Motor neuron (in vitro differentiated cells): ENCODE data around the gene SLC4A2. TPM values are rescaled to one million over a fixed set of nuclear protein-coding genes. Genes with fewer than 3 reads are reported as not detected.

Experiments used
- ATAC-seq, 8 experiments: fragments of 200-7000 bp; cut with Tn5 transposase; replicated peaks in 6 of 8; 2 replicates each; pipeline ENCODE4 v1.8.0; 2021; ENCODE audit warnings: mild to moderate bottlenecking in 8 of 8, moderate library complexity in 8 of 8
- H3K27ac ChIP-seq, 2 donors: fragments of 250-450 bp; sonication (Bioruptor Pico); 2 replicates each; pipeline ENCODE4 v1.9.0; 2021; ENCODE audit warnings: antibody characterized with exemption in 2 of 2, mild to moderate bottlenecking in 2 of 2, moderate library complexity in 1 of 2
- H3K4me1 ChIP-seq, 2 donors: fragments of 250-450 bp; sonication (Bioruptor Pico); replicated peaks in 1 of 2; 2 replicates each; pipeline ENCODE4 v1.6.1; 2021; ENCODE audit warnings: antibody characterized with exemption in 2 of 2, mild to moderate bottlenecking in 2 of 2, moderate library complexity in 1 of 2
- H3K4me3 ChIP-seq, 5 donors: fragments of 250-450 bp; sonication (Bioruptor Pico); 2 replicates each; pipeline ENCODE4 v1.9.0; 2021; ENCODE audit warnings: antibody characterized with exemption in 5 of 5, mild to moderate bottlenecking in 5 of 5, moderate library complexity in 4 of 5
- WGBS, 10 experiments: fragments of 450-650 bp; shearing (Covaris generic); methylation state at CpG; one replicate each; pipeline ENCODE4 v1.0.0; 2022; 5-methylcytosine and 5-hydroxymethylcytosine counted together
- in situ Hi-C, 9 experiments: fragments of 400-800 bp; cut with MboI; loops; one replicate each; pipeline ENCODE4 v1.15.0; 2021; ENCODE audit warnings: low sequenced_read_pairs in 9 of 9, low pct_unique_long_range_greater_than_20kb in 2 of 9; ENCODE audit not compliant: unreplicated experiment in 9 of 9
- total RNA-seq, 8 experiments: library from RNA; unstranded; fragments of 300-600 nt; gene quantifications; 2 replicates each; pipeline versions ENCODE4 v1.2.3 to v1.2.4, GENCODE V29; 2022

Gene SLC4A2
- total RNA-seq, 8 experiments from 2014 or later: 17.1 to 165 (median 45.8) TPM

GRCh38 chr7:151028131-151028947 is 31.1 kb upstream of the SLC4A2 start, which contains the start of gene ABCB8:
TSS of gene ABCB8 (plus strand) at chr7:151028450. CDS start at chr7:151028516, 66 bp downstream.
- in situ Hi-C loops: no loop called here
- ATAC-seq: peak; percentile 86 to 95 (median 92)
- peak within 1 kb of the TSS; percentile 77 to 99 (median 89) for H3K4me3 ChIP-seq
- peaks cover 9 to 11% of the 10 kb centered on the region in 2 donors for H3K4me1 ChIP-seq
- 0 to 20% (median 1%) methylated on average over 1 to 22 of the region's 53 CpGs; no CpG with 5 or more reads in 2 of the 10 experiments for WGBS, 10 experiments
- H3K27ac ChIP-seq: peak within 1 kb of the TSS; percentile 86 to 87

GRCh38 chr7:151028948-151029501 is 30.4 kb upstream of the SLC4A2 start:
- in situ Hi-C loops: no loop called here
- ATAC-seq: peak in 2 of 8 experiments; percentile 1 to 3
- WGBS, 10 experiments: 0 to 91% (median 48%) methylated on average over 1 to 17 of the region's 17 CpGs
- Histone ChIP-seq H3K4me3 (peak overlapping the region; percentile 77 to 99 (median 89)), H3K27ac (peak overlapping the region; percentile 86 to 87), H3K4me1 (peaks cover 9 to 11% of the 10 kb centered on the region in 2 donors)

GRCh38 chr7:151031011-151031410 is 28.4 kb upstream of the SLC4A2 start:
- in situ Hi-C loops: no loop called here
- no peak overlapping the region for H3K4me3 ChIP-seq
- 67 to 100% (median 94%) methylated on average over 2 to 4 of the region's 4 CpGs; no CpG with 5 or more reads in 1 of the 10 experiments for WGBS, 10 experiments

GRCh38 chr7:151032936-151033863 is 26.2 kb upstream of the SLC4A2 start:
- Histone ChIP-seq H3K4me1 (peaks cover 4 to 6% of the 10 kb centered on the region in 2 donors), H3K4me3 (no peak overlapping the region), H3K27ac (no peak overlapping the region)
- 75 to 100% (median 90%) methylated on average over 1 to 6 of the region's 17 CpGs; no CpG with 5 or more reads in 3 of the 10 experiments for WGBS, 10 experiments
- no peak for ATAC-seq
- in situ Hi-C loops: no loop called here

More at GRCh38 chr7:151031011-151031410, 28.4 kb upstream of the SLC4A2 start:
- no peak overlapping the region for H3K27ac ChIP-seq
- H3K4me1 ChIP-seq: peaks cover 9 to 11% of the 10 kb centered on the region in 2 donors
- no peak for ATAC-seq

GRCh38 chr7:151033864-151034249 is 25.5 kb upstream of the SLC4A2 start:
- no peak for ATAC-seq
- WGBS, 10 experiments: 40 to 100% (median 80%) methylated on average over 1 to 2 of the region's 5 CpGs; no CpG with 5 or more reads in 6 of the 10 experiments
- in situ Hi-C loops: no loop called here
- peaks cover 4 to 9% of the 10 kb centered on the region in 2 donors for H3K4me1 ChIP-seq
- H3K4me3 ChIP-seq: no peak overlapping the region
- H3K27ac ChIP-seq: no peak overlapping the region

GRCh38 chr7:151034312-151035025 is 24.9 kb upstream of the SLC4A2 start:
- Histone ChIP-seq H3K4me3 (no peak overlapping the region), H3K4me1 (peaks cover 0 to 11% of the 10 kb centered on the region in 2 donors), H3K27ac (no peak overlapping the region)
- ATAC-seq: no peak
- 80 to 100% (median 88%) methylated on average over 1 to 12 of the region's 21 CpGs; no CpG with 5 or more reads in 3 of the 10 experiments for WGBS, 10 experiments
- in situ Hi-C loops: no loop called here

GRCh38 chr7:151035026-151035717 is 24.2 kb upstream of the SLC4A2 start:
- Histone ChIP-seq H3K4me3 (no peak overlapping the region), H3K4me1 (peaks cover 0 to 13% of the 10 kb centered on the region in 2 donors), H3K27ac (no peak overlapping the region)
- in situ Hi-C loops: no loop called here
- ATAC-seq: no peak
- 60 to 100% (median 83%) methylated on average over 1 to 3 of the region's 21 CpGs; no CpG with 5 or more reads in 5 of the 10 experiments for WGBS, 10 experiments

- WGBS, 10 experiments: 85 to 90% methylated on average over 2 to 9 of the region's 17 CpGs; no CpG with 5 or more reads in 8 of the 10 experiments
- Histone ChIP-seq H3K4me1 (peaks cover 0 to 13% of the 10 kb centered on the region in 2 donors), H3K27ac (no peak overlapping the region), H3K4me3 (no peak overlapping the region)
- in situ Hi-C loops: no loop called here
- no peak for ATAC-seq
Measured at GRCh38 chr7:151035902-151036301, 23.5 kb upstream of the SLC4A2 start.

GRCh38 chr7:151038951-151039849 is 20.2 kb upstream of the SLC4A2 start:
- H3K4me1 ChIP-seq: peaks cover 0 to 13% of the 10 kb centered on the region in 2 donors
- WGBS, 10 experiments: 0 to 80% (median 48%) methylated on average over 1 to 9 of the region's 12 CpGs; no CpG with 5 or more reads in 4 of the 10 experiments
- peak; percentile 87 to 92 (median 91) for ATAC-seq
- in situ Hi-C loops: no loop called here
- no peak overlapping the region for H3K4me3 ChIP-seq
- peak overlapping the region in 1 of 2 donors; percentile 76 for H3K27ac ChIP-seq

GRCh38 chr7:151039850-151040548 is 19.4 kb upstream of the SLC4A2 start:
- peaks cover 0 to 13% of the 10 kb centered on the region in 2 donors for H3K4me1 ChIP-seq
- 0 to 100% (median 40%) methylated on average over 1 to 4 of the region's 18 CpGs; no CpG with 5 or more reads in 3 of the 10 experiments for WGBS, 10 experiments
- ATAC-seq: peak in 2 of 8 experiments; percentile 2 to 4
- in situ Hi-C loops: no loop called here
- peak overlapping the region in 1 of 2 donors; percentile 51 for H3K27ac ChIP-seq
- H3K4me3 ChIP-seq: no peak overlapping the region
